HepG2 (cell line): Measurements from ENCODE around the gene UTP25. TPM values are rescaled to one million over a fixed set of nuclear protein-coding genes. Genes with fewer than 3 reads are reported as not detected.
A peak's percentile ranks its signal among the peaks of the same experiment; 100 is the strongest.

ENCODE experiments used
- ATAC-seq: fragments of 200-7000 bp; cut with Tn5 transposase; 3 replicates; pipeline ENCODE4 v1.9.1; 2020; ENCODE audit warnings: mild to moderate bottlenecking, moderate library complexity
- Bru-seq: library from RNA; stranded (reverse); fragments of 400-500 nt; gene quantifications from one replicate; lab custom pipeline; 2021; lab: Mats Ljungman, UMichigan
- BruChase-seq, 2 experiments: library from RNA; stranded (reverse); fragments of 400-500 nt; gene quantifications; one replicate each; lab custom pipeline; 2021; lab: Mats Ljungman, UMichigan
- BruUV-seq: library from RNA; stranded (reverse); fragments of 400-500 nt; replicated peaks from 2 replicates; lab custom pipeline; 2021; lab: Mats Ljungman, UMichigan
- CTCF ChIA-PET: fragments of 300-600 bp; formaldehyde crosslinking; extraction: SDS; loops from one replicate; lab custom pipeline; 2021; ENCODE audit warnings: low total read pairs, inconsistent platforms, low intra/inter-chr PET ratio; lab: Yijun Ruan, JAX
- POLR2A ChIA-PET: fragments of 350-600 bp; sonication (Branson Sonifier 250); formaldehyde crosslinking; loops from one replicate; lab custom pipeline; 2020; ENCODE audit warnings: antibody characterized with exemption, inconsistent platforms; lab: Yijun Ruan, JAX
- DNase-seq: peaks from one replicate; pipeline ENCODE4 v3.0.0-alpha.2; 2015; ENCODE audit warnings: low spot score
- FAIRE-seq: peaks from 3 replicates; lab custom pipeline; 2011; peaks lifted over from hg19 to GRCh38; lab: Jason Lieb, UNC
- H2AFZ ChIP-seq: one replicate; pipeline ENCODE4 v1.6.1; 2011; ENCODE audit warnings: low read length, inconsistent platforms
- H3K27ac ChIP-seq: fragments of 300-600 bp; 3 replicates; pipeline ENCODE4 v1.8.0; 2011; ENCODE audit warnings: mixed run types, mild to moderate bottlenecking, mixed read lengths, low read length, inconsistent platforms; ENCODE audit not compliant: insufficient read depth; ENCODE audit errors: extremely low read length
- H3K27me3 ChIP-seq, 2 experiments: fragments of 200-600 bp in 1 of 2; 2 replicates in 1 of 2; 3 replicates in 1 of 2; pipeline versions ENCODE4 v1.6.0 to v1.8.0; 2011; ENCODE audit warnings: low read length in 2 of 2, mild to moderate bottlenecking in 2 of 2, moderate library complexity in 2 of 2, inconsistent platforms in 1 of 2; ENCODE audit not compliant: insufficient read depth in 2 of 2, control insufficient read depth in 1 of 2
- H3K36me3 ChIP-seq, 2 experiments: fragments of 200-600 bp in 1 of 2; replicated peaks in 1 of 2; 2 replicates in 1 of 2; 3 replicates in 1 of 2; pipeline versions ENCODE4 v1.5.1 to v1.8.0; 2011; ENCODE audit warnings: low read length in 2 of 2, inconsistent platforms in 1 of 2; ENCODE audit not compliant: insufficient read depth in 2 of 2, control insufficient read depth in 1 of 2
- H3K4me1 ChIP-seq: 2 replicates; pipeline ENCODE4 v1.5.1; 2012; ENCODE audit warnings: low read length, inconsistent platforms; ENCODE audit not compliant: insufficient read depth
- H3K4me2 ChIP-seq: 2 replicates; pipeline ENCODE4 v1.6.0; 2011; ENCODE audit warnings: low read depth, low read length, inconsistent platforms
- H3K4me3 ChIP-seq, 3 experiments: fragments of 200-600 bp in 1 of 3; sonication (generic), shearing (Covaris generic) in 1 of 3; replicated peaks in 1 of 3; 2 replicates each; pipeline ENCODE4 v1.5.1; 2011 to 2016; ENCODE audit warnings: low read length in 3 of 3, inconsistent platforms in 2 of 3, low read depth in 2 of 3, mild to moderate bottlenecking in 2 of 3, control low read depth in 1 of 3, mixed read lengths in 1 of 3; ENCODE audit not compliant: insufficient read depth in 1 of 3
- H3K79me2 ChIP-seq: one replicate; pipeline ENCODE4 v1.6.1; 2011; ENCODE audit warnings: low read length, inconsistent platforms; ENCODE audit not compliant: insufficient read depth
- H3K9ac ChIP-seq: 2 replicates; pipeline ENCODE4 v1.6.0; 2011; ENCODE audit warnings: mild to moderate bottlenecking, low read depth, low read length, inconsistent platforms; ENCODE audit not compliant: insufficient read depth
- H3K9me3 ChIP-seq: 2 replicates; pipeline ENCODE4 v1.5.1; 2012; ENCODE audit warnings: mild to moderate bottlenecking, low read length
- H4K20me1 ChIP-seq: 2 replicates; pipeline ENCODE4 v1.6.0; 2011; ENCODE audit warnings: inconsistent platforms, mild to moderate bottlenecking, low read length, moderate library complexity; ENCODE audit not compliant: insufficient read depth
- EZH2 ChIP-seq: conservative IDR thresholded peaks from 2 replicates; pipeline ENCODE4 v1.6.1; 2012; ENCODE audit warnings: mild to moderate bottlenecking, low read depth, low read length, moderate library complexity
- FOXO1 ChIP-seq: sonication (generic); formaldehyde crosslinking; IDR thresholded peaks from 2 replicates; pipeline ENCODE4 v1.4.0; 2020; ENCODE audit warnings: missing genetic modification reagents
- KDM1A ChIP-seq: IDR thresholded peaks from 2 replicates; pipeline ENCODE4 v1.6.1; 2016; ENCODE audit warnings: missing compliant biosample characterization
- MAZ ChIP-seq, 2 experiments: sonication (generic) in 1 of 2; formaldehyde crosslinking in 1 of 2; IDR thresholded peaks; 2 replicates each; pipeline versions ENCODE4 v1.5.0 to v1.6.1; 2012 to 2020; ENCODE audit warnings: low read depth in 2 of 2, mild to moderate bottlenecking in 2 of 2, borderline replicate concordance in 1 of 2, improper control_type of control experiment in 1 of 2, low read length in 1 of 2, missing genetic modification reagents in 1 of 2, moderate library complexity in 1 of 2
- MIER2 ChIP-seq: IDR thresholded peaks from 2 replicates; pipeline ENCODE4 v1.6.1; 2016; ENCODE audit warnings: missing biosample characterization, missing genetic modification reagents
- ONECUT2 ChIP-seq: sonication (generic); formaldehyde crosslinking; IDR thresholded peaks from 2 replicates; pipeline ENCODE4 v1.4.0; 2020; ENCODE audit warnings: missing genetic modification reagents
- RXRA ChIP-seq: sonication (generic); formaldehyde crosslinking; IDR thresholded peaks from 2 replicates; pipeline ENCODE4 v1.5.1; 2020; ENCODE audit warnings: missing genetic modification reagents
- TBP ChIP-seq: sonication (generic); formaldehyde crosslinking; IDR thresholded peaks from 2 replicates; pipeline ENCODE4 v1.5.0; 2020; ENCODE audit warnings: missing genetic modification reagents
- ZNF329 ChIP-seq: sonication (generic); formaldehyde crosslinking; IDR thresholded peaks from 2 replicates; pipeline ENCODE4 v1.9.0; 2021; ENCODE audit warnings: low read depth, mild to moderate bottlenecking, missing genetic modification reagents
- ZNF383 ChIP-seq: sonication (generic); formaldehyde crosslinking; IDR thresholded peaks from 2 replicates; pipeline ENCODE4 v1.4.0; 2020; ENCODE audit warnings: missing genetic modification reagents, mild to moderate bottlenecking, borderline replicate concordance
- ZNF580 ChIP-seq: IDR thresholded peaks from 2 replicates; pipeline ENCODE4 v1.6.1; 2016; ENCODE audit warnings: low read depth, borderline replicate concordance
- ZNF788 ChIP-seq: sonication (generic); formaldehyde crosslinking; IDR thresholded peaks from 2 replicates; pipeline ENCODE4 v1.5.0; 2020; ENCODE audit warnings: mild to moderate bottlenecking, missing genetic modification reagents, borderline replicate concordance
- ZNF83 ChIP-seq: sonication (generic); formaldehyde crosslinking; IDR thresholded peaks from 2 replicates; pipeline ENCODE4 v1.4.0; 2020; ENCODE audit warnings: missing genetic modification reagents, mild to moderate bottlenecking, borderline replicate concordance
- WGBS: methylation state at CpG from one replicate; pipeline ENCODE4 v1.1.6; 2017; ENCODE audit warnings: low lambda C conversion rate; 5-methylcytosine and 5-hydroxymethylcytosine counted together
- in situ Hi-C: cut with HindIII; loops from 2 replicates; pipeline ENCODE4 v1.10.0; 2017; ENCODE audit warnings: low pct_unique_long_range_greater_than_20kb; ENCODE audit not compliant: extremely low pct_ligation_motif_present
- intact Hi-C: fragments of 100-400 bp; cut with micrococcal nuclease; formaldehyde crosslinking; loops from one replicate; pipeline ENCODE4 v1.10.0; 2022; ENCODE audit not compliant: unreplicated experiment
- long read RNA-seq, 2 experiments: library from RNA in 1 of 2; library from polyadenylated mRNA in 1 of 2; stranded (forward) in 1 of 2; unstranded in 1 of 2; transcript quantifications; one replicate each; pipeline ENCODE4 v2.0.0, GENCODE V29; 2019 to 2022
- polyA minus RNA-seq, 3 experiments: library from RNA; depleted of rRNA, polyadenylated mRNA; stranded (reverse); fragments of >200 nt; gene quantifications; 2 replicates each; pipeline ENCODE4 v1.2.3, GENCODE V29; 2011; ENCODE audit warnings: low replicate concordance in 1 of 3
- polyA plus RNA-seq, 8 experiments: library from polyadenylated mRNA; depleted of rRNA in 3 of 8; stranded (reverse) in 7 of 8; unstranded in 1 of 8; fragments of >200 nt; fragmentation: Illumina TruSeq in 4 of 8; extraction: Trizol in 4 of 8; gene quantifications; 2 replicates each; pipeline versions ENCODE4 v1.2.1 to v1.2.3, GENCODE V29; 2011 to 2016; ENCODE audit warnings: low read depth in 4 of 8, missing spikeins in 1 of 8, mixed read lengths in 1 of 8; ENCODE audit not compliant: insufficient read depth in 1 of 8
- total RNA-seq, 5 experiments: library from RNA; depleted of rRNA; stranded (reverse); fragments of >200 nt; fragmentation: Illumina TruSeq; extraction: Trizol; gene quantifications; 2 replicates each; pipeline ENCODE4 v1.2.3, GENCODE V29; 2016; ENCODE audit warnings: low read depth in 1 of 5

The UTP25 gene, protein sequence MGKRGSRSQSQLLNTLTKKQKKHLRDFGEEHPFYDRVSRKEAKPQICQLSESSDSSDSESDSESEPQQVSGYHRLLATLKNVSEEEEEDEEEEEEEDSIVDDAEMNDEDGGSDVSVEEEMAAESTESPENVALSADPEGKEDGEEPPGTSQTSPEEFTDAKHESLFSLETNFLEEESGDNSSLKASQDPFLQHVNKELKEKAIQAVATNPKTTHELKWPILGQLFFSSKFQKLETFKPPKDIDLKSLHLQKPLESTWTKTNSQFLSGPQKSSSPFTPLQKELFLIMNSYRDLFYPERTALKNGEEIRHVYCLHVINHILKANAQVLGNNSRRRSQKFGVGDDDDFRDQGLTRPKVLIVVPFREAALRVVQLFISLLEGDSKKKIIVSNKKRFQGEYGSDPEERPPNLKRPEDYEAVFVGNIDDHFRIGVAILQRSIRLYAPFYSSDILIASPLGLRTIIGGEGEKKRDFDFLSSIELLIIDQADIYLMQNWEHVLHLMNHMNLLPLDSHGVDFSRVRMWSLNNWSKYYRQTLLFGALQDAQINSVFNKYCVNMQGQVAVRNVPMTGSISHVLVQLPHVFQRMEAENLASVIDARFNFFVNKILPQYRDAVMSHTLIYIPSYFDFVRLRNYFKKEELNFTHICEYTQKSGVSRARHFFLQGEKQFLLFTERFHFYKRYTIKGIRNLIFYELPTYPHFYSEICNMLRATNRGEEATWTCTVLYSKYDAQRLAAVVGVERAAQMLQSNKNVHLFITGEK
- total RNA-seq (2016; rRNA removed; fragmentation: Illumina TruSeq; extraction: Trizol) (5.7 and 6.6 TPM in 2 replicates), polyA plus RNA-seq (2011; rRNA removed) (4.4 and 4.8 TPM in 2 replicates), polyA minus RNA-seq (2011; rRNA and poly(A)+ RNA removed; ENCODE audit: low replicate concordance) (7.4 and 25.4 TPM in 2 replicates), Bru-seq, nascent RNA (percentile 80 among the genes with signal in this experiment), BruChase-seq, experiment 1, labeled RNA remaining after a 6-hour chase (percentile 74 among the genes with signal in this experiment), BruChase-seq, experiment 2, labeled RNA remaining after a 2-hour chase (percentile 75 among the genes with signal in this experiment)
- total RNA-seq (2016; cell fraction: cytosol; rRNA removed; fragmentation: Illumina TruSeq; extraction: Trizol; ENCODE audit: low read depth): 0.53 and 0.81 TPM in 2 replicates
- total RNA-seq (2016; cell fraction: insoluble cytoplasmic fraction; rRNA removed; fragmentation: Illumina TruSeq; extraction: Trizol): 5.6 and 6.7 TPM in 2 replicates
- 1.3 and 1.5 TPM in 2 replicates for total RNA-seq (2016; cell fraction: membrane; rRNA removed; fragmentation: Illumina TruSeq; extraction: Trizol)
- total RNA-seq (2016; cell fraction: nucleus; rRNA removed; fragmentation: Illumina TruSeq; extraction: Trizol): 8.4 and 8.5 TPM in 2 replicates
- 2.2 and 3.6 TPM in 2 replicates for polyA plus RNA-seq (2011; cell fraction: cytosol; rRNA removed)
- polyA plus RNA-seq (2011; cell fraction: nucleus; rRNA removed): 4.4 and 4.6 TPM in 2 replicates
- 3.8 and 4.2 TPM in 2 replicates for polyA plus RNA-seq (2012)
- polyA plus RNA-seq (2016; cell fraction: cytosol; fragmentation: Illumina TruSeq; extraction: Trizol; ENCODE audit: low read depth): 0.15 and 0.20 TPM in 2 replicates
- 5.4 and 5.9 TPM in 2 replicates for polyA plus RNA-seq (2016; cell fraction: insoluble cytoplasmic fraction; fragmentation: Illumina TruSeq; extraction: Trizol; ENCODE audit: low read depth)
- 0.49 and 0.59 TPM in 2 replicates for polyA plus RNA-seq (2016; cell fraction: membrane; fragmentation: Illumina TruSeq; extraction: Trizol; ENCODE audit: low read depth)
- polyA plus RNA-seq (2016; cell fraction: nucleus; fragmentation: Illumina TruSeq; extraction: Trizol; ENCODE audit: insufficient read depth, low read depth): 4.6 and 5.1 TPM in 2 replicates
- 2.7 and 4.1 TPM in 2 replicates for polyA minus RNA-seq (2011; cell fraction: cytosol; rRNA and poly(A)+ RNA removed)
- 24.7 and 28.3 TPM in 2 replicates for polyA minus RNA-seq (2011; cell fraction: nucleus; rRNA and poly(A)+ RNA removed)
- long read RNA-seq, experiment 1, full-length matches to known transcripts: 11 of 15 reads
- long read RNA-seq, experiment 1, partial matches to known transcripts: 3 of 15 reads
- long read RNA-seq, experiment 1, other reads (novel, unspliced or antisense): 1 of 15 reads
- long read RNA-seq, experiment 2, full-length matches to known transcripts: 5 of 15 reads
- long read RNA-seq, experiment 2, partial matches to known transcripts: 5 of 15 reads
- long read RNA-seq, experiment 2, other reads (novel, unspliced or antisense): 5 of 15 reads

DNA sequence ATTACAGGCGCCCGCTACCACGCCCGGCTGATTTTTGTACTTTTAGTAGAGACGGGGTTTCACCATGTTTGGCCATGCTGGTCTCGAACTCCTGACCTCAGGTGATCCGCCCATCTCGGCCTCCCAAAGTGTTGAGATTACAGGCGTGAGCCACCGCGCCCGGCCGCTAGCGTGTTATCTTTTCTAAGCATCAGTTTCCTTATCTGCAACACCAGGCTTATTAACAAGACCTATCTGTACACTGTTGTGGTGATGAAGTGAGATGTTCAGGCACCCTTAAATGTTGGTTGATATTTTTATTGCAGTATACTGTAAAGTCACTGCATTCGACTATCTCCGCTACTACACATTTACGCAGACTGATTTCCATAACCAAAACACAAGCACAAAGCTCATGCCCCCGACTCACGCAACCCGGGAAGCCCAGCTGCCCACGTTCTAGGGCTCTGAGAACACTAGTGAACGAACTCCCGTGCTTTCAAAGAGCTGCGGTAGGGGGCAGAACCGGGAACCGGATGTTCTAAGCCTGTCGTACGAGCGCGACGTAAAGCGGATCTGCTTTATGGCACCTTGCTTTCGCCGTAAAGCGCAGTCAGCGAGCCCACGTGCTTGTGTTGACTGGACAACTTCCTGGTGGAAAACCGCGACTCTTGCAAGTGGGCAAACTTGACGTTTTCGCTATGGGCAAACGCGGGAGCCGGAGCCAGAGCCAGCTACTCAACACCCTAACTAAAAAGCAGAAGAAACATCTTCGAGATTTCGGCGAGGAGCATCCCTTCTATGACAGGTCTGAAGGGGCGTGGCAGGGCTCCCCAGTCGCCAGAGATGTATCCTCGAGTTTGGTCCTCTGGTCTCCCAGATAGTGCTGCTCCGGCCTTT, at the start of gene UTP25:
TSS of gene UTP25 (plus strand) at position 589 of the 879 bp plus-strand sequence. CDS start at position 681, 92 bp downstream.
- Histone ChIP-seq H4K20me1 (no peaks in the 10 kb centered on the region), H3K27ac (peak within 1 kb of the TSS; percentile 37), H3K9ac (peak within 1 kb of the TSS; percentile 65), H3K36me3 (peaks cover 2 to 18% of the 10 kb centered on the region in 2 experiments), H3K4me3 (peak within 1 kb of the TSS; percentile 70 to 92 (median 82)), H3K79me2 (peaks cover 6% of the 10 kb centered on the region), H2AFZ (peak within 1 kb of the TSS; percentile 85), H3K4me1 (peaks cover 34% of the 10 kb centered on the region), H3K4me2 (peak within 1 kb of the TSS; percentile 78), H3K9me3 (no peaks in the 10 kb centered on the region), H3K27me3 (no peaks in the 10 kb centered on the region; a peak in 1 of 5 replicates)
- WGBS: 25% methylated on average over 30 of the region's 51 CpGs
- ATAC-seq (peak; percentile 94), FAIRE-seq (peak; percentile 93), DNase-seq (peak; percentile 91)
- intact Hi-C loops: loop anchor here (2.0 kb wide), 1 partner anchor 43 kb away; the partner anchor contains the start of gene C1orf74
- CTCF ChIA-PET: no interaction called here
- in situ Hi-C loops: no loop called here
- POLR2A ChIA-PET: interaction anchor here (0.9 to 1.2 kb wide), 6 partner anchors 9 to 43 kb away, joined by 3 to 5 read pairs (median 4); partner anchors contain the start of gene C1orf74
- BruUV-seq: no TSS peak
- TF ChIP-seq KDM1A: no peak
- TF ChIP-seq EZH2: no peak
- 0 out of 2 replicates have a peak, but pooled peaks have one; percentile 21 for TF ChIP-seq ZNF329
- TF ChIP-seq FOXO1: peak; percentile 74; the same call in 1 of the 2 replicates
- no peak for TF ChIP-seq MAZ (IDR thresholded peaks at IDR 0.05; ENCODE audit: borderline replicate concordance, low read depth, low read length)
- TF ChIP-seq MAZ (CRISPR knock-in tag; IDR thresholded peaks at IDR 0.05; ENCODE audit: low read depth): no peak
- TF ChIP-seq ZNF580 (CRISPR knock-in tag): peak; percentile 86; the same call in 1 of the 2 replicates
- 0 out of 2 replicates have a peak, but pooled peaks have one; percentile 34 for TF ChIP-seq MIER2
- no peak for TF ChIP-seq ZNF83
- TF ChIP-seq ZNF383 (CRISPR knock-in tag): no peak
- TF ChIP-seq TBP: no peak
- 0 out of 2 replicates have a peak, but pooled peaks have one; percentile 30 for TF ChIP-seq RXRA (CRISPR knock-in tag)
- TF ChIP-seq ONECUT2: no peak
- TF ChIP-seq ZNF788 (CRISPR knock-in tag): peak; percentile 92; the same call in 1 of the 2 replicates
